Measurements from ENCODE around the gene MGAT4A.

Gene MGAT4A

GRCh38 chr2:98658816-98659490, 72.0 kb downstream of the MGAT4A start:
- no peak for DNase-seq (ENCODE audit: low read depth in 2 of 2)

DNA sequence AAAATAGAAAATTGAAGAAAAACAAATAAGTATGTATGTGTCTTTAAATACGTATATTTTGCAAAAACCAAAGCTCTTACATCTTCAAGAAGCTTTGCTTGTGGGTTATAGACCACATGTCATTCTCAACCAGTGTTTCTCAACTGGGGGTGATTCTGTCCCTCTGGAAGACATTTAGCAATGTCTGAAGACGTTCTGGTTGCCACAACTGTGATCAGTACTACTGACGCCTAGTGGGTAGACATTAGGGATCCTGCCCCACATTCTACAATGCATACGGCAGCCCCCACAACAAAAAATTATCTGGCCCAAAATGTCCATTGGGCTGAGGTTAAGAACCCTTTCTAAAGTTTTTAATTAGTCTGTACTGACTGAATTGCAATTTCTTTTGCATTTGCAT, 74.1 kb downstream of the MGAT4A start:
- no peak for DNase-seq (ENCODE audit: low read depth in 2 of 2)

DNA sequence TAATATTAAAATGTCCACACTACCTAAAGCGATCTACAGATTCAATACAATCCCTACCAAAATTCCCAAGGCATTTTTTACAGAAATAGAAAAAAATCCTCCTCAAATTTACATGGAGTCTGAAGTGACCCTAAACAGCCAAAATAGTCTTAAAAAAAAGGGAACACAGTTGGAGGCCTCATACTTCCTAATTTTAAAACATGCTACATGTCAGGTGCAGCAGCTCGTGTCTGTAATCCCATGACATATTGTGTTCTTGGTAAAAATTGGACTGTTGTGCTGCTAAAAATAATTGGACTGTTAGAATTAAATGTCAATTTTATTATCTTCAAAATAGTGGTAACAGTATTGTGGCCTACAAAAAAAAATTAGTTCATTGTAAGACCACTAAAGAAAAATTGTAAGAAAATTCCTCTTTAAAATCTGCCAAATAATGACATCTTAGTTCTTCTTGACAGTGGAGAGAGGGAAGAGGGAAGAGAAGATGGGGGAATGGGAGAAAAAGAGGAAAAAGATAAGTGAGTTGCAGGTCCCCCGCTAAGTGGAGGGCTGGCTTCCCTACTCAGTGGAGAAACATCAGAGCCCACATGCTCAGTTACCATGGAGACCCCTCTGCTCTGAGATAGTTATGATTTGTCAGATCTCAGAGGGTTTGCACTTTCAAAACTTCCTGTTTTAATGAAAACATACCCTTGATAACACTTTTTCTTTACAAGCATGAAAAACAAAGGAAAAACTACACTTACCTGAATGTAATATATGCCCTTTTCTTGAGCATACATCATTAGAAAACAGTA, 76.0 kb downstream of the MGAT4A start:
- peak in 1 of 2 donors; percentile 28 for DNase-seq (ENCODE audit: low read depth in 2 of 2)

DNA sequence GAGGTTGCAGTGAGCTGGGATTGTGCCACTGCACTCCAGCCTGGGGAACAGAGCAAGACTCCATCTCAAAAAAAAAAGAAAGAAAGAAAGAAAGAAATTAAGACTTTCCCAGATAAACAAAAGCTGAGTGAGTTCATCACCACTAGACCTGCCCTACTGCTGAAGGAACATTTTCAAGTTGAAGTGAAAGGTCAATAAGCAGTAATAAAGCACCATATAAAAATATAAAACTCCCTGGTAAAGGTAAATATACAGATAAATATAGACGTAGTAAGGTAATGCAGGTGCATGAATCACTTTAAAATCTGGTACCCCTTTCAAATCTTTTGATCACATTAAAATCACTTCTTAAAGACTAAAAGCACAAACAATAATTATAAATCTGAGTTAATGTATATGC, 79.9 kb downstream of the MGAT4A start:
- DNase-seq (ENCODE audit: low read depth in 2 of 2): no peak

- no peak for DNase-seq (ENCODE audit: low read depth in 2 of 2)
Measured at GRCh38 chr2:98649992-98650375, 80.9 kb downstream of the MGAT4A start.

DNA sequence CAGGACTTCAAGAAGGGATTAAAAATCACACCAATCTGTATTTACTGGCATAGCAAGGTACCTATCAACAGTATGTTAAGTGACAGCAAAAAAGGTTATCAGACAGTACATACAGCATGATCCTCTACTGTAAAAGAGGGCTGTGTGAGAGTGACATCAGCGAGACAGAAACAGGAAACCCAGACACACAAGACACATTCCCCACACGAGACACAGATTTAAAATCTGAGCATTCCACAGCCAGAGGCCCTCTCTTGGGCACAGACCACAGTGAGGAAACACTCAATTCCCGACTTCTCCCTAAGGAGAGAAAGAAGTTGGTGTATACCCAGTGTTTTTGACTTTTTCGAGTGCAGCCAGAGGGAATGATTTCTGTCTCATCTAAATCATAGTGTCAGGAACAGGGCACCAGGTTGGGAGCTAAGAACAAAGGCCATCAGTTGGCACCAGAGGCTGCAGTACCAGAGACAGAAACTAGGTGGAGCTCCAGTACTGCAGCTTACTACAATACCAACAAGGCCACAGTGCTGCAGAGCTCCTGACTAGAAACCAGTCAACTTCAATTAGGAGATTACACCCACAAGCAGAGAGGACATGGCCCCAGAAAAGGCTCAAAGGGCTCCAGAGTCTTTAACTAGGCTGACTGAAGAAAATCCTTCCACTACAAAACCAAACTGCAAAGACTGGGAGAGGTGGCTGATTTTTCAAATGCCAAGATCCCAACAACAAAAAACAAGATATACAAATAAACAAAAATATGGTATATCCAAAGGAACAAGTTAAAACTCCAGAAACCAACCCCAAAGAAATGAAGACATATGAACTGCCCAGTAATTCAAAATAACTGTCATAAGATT, 81.6 kb downstream of the MGAT4A start:
- DNase-seq (ENCODE audit: low read depth in 2 of 2): peak; percentile 61 to 62

GRCh38 chr2:98648451-98648850, 82.5 kb downstream of the MGAT4A start:
- no peak for DNase-seq (ENCODE audit: low read depth in 2 of 2)

DNA sequence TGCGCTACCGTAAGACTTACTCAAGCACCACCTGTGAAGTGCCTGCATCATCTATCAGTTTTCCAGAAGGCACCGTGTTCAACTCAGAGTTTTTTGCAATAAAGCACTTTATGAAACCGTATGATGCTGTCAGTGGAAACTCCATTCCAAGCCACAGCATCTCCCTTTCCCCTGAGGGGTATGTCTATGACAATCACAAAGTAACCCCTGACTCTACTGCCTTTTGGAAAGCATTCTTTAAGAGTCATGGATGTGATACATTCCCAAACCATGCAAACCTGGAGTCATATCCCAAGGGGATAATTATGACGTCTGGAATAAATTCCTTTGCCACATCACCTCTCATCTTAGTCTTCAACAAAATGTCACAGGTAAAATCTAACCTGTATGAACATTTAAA, 83.3 kb downstream of the MGAT4A start:
- DNase-seq (ENCODE audit: low read depth in 2 of 2): no peak

DNA sequence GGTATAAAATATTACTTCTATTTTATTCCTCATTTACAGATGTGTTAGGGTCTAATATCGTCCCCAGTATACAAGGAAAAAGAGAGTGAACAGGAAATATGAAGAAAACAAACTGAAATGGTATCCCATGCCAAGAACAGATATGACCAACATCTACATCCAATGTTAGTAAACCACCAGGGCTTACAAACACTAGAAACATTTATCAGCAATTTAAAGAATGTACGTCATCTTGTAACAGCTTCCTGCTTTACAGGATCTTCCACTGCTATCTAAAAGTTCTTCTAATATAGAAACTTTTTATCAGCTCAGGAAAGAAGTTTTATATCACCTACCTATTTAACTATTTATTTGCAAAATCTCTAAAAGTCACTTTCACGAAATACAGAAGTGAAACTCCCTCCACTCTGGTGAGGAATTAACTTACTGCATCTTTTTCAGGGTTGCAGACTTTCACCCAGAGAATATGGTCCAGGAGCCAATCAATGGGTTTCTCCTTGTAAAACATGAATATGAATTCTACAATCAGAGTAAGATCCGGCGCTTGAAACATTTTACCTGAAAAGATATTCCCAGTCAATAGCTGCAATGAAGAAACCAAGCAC, 87.3 kb downstream of the MGAT4A start:
- no peak for DNase-seq (ENCODE audit: low read depth in 2 of 2)

GRCh38 chr2:98637401-98638147, 93.4 kb downstream of the MGAT4A start:
- DNase-seq (ENCODE audit: low read depth in 2 of 2): peak; percentile 38 to 39

GRCh38 chr2:98634406-98635092, 96.4 kb downstream of the MGAT4A start:
- DNase-seq (ENCODE audit: low read depth in 2 of 2): peak; percentile 36 to 47

- no peak for DNase-seq (ENCODE audit: low read depth in 2 of 2)
Measured at GRCh38 chr2:98632351-98632750, 98.6 kb downstream of the MGAT4A start.

- DNase-seq (ENCODE audit: low read depth in 2 of 2): no peak
Measured at GRCh38 chr2:98623657-98624056, 107.3 kb downstream of the MGAT4A start.

- no peak for DNase-seq (ENCODE audit: low read depth in 2 of 2)
Measured at GRCh38 chr2:98617149-98617548, 113.8 kb downstream of the MGAT4A start.

DNA sequence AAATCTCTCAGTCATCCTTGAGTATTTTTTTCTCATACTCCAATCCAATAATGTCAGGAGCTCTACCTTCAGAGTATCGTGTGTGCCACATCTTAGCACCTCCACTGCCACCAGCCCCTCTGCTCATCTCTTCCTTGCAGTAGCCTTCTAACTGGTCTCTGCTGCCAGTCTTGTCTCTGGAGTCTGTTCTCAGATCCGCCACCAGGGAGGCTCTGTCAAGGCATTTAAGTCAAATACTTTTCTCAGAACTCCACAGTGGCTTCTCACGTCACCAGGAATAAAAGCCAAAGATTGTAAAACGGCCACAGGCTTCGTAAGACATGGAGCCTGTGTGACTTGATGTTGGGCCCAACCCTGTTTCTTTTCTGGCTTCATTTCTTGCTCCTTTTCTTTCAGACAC, 115.5 kb downstream of the MGAT4A start:
- no peak for DNase-seq (ENCODE audit: low read depth in 2 of 2)

- no peak for DNase-seq (ENCODE audit: low read depth in 2 of 2)
Measured at GRCh38 chr2:98614024-98614739, 116.8 kb downstream of the MGAT4A start.

- no peak for DNase-seq (ENCODE audit: low read depth in 2 of 2)
Measured at GRCh38 chr2:98608962-98609604, 121.8 kb downstream of the MGAT4A start.

DNA sequence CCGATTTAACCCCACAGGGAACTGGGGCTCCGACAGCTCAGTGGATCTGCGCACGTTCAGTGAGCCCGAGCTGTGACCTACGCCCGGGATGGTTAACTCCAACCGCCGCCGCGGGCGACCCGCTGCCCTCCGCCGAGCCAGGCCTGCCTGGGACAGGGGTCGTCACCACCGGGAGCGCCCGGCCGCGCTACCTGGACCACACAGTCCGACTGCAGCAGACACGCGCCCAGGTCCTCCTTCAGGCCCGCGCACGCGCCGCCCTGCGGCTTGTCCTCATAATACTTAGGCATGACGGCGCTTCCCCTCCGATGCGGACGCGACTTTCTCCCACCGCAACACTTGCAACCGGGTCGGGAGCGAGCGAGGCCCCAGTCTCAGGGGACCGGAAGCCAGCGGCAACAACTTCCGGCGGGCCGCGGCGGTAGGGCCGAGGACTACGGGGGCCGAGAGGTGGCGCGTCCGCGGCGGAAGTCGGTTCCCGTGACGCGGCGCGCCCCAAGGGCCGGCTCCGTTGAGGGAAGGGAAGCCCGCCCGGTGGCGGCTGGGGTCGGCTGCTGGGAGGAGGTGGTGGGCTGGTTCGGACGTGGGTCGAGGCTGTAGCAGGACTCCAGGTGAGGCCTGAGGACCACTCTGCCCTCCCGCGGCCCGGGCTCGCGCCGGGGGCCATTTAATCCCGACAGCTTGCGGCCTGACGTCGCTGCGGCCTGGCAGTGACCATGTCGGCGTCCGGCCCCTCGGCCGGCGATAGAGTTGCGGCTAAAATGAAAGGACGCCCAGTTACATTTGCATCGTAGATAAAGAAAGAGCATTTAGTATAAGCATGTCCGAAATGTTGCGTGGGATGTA, 122.6 kb downstream of the MGAT4A start, which contains the start of the genes COA5 and UNC50:
Gene COA5 (minus strand): TSS at position 397 of the 846 bp plus-strand sequence. CDS start 107 bp downstream, at position 290.
Gene UNC50 (plus strand): TSS at position 474 of the 846 bp plus-strand sequence. CDS start 1,171 bp downstream, outside the sequence.
- DNase-seq (ENCODE audit: low read depth in 2 of 2): peak; percentile 89
